NCI-H2171 treated with DMSO at 0.1 percent for 48 hours (cell line): ENCODE data around the gene NME2.
"Not testable (repeated sequence)": the region's sequence is repeated elsewhere in the genome, so short reads cannot be mapped to it uniquely, and the experiment has no call there.

Experiments
- DNase-seq: peaks from one replicate; lab custom pipeline; 2025; lab: John Stamatoyannopoulos, UW

Gene NME2

GRCh38 chr17:51153210-51154072 lies 12.8 kb upstream of the NME2 start, which contains the start of gene NME1:
Gene NME1 (plus strand): TSS chr17:51153559. CDS start chr17:51155655, 2,096 bp downstream.
- DNase-seq, result peak; percentile 100

DNA sequence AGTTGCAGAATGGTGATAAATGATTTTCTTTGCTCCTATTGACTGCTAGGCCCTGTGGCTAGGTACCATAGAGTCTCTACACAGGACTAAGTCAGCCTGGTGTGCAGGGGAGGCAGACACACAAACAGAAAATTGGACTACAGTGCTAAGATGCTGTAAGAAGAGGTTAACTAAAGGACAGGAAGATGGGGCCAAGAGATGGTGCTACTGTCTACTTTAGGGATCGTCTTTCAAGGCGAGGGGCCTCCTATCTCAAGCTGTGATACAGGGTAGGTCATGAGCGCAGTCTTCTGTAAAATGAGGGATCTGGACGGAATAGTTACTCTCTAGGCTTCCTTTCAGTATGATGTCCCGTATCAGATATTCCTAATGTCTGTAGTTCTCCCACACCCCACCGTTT lies 12.0 kb upstream of the NME2 start:
- peak; percentile 49 for DNase-seq

DNA sequence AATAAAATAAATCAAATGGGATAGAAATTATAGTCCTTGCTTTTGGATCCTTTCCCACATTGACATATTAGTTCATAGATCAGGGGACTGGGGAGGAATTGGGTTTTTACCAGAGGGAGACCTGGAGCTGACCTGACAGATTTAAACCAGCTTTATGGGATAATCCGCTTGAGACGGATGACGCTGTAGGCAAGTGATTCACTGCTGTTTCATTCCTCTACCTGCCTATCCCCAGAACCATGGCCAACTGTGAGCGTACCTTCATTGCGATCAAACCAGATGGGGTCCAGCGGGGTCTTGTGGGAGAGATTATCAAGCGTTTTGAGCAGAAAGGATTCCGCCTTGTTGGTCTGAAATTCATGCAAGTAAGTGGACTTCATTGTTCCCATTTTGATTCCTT lies 10.8 kb upstream of the NME2 start:
- DNase-seq, result no peak

DNA sequence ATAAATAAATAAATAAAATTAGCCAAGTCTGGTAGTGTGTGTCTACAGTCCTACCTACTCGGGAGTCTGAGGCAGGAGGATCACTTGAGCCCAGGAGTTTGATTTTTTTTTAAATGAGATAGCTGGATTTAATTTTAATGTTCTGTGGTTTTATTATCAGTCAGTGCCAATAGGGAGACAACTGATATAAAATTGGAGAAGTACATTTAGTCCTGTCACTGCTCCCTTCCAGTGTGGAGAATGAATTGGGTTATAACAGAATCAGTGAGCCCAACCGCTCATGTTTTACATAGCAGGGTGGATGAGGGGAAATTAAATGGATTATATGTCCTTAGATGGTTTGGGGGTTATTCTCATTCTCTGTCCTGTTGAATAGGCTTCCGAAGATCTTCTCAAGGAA lies 6.6 kb upstream of the NME2 start:
- no peak for DNase-seq

GRCh38 chr17:51161541-51161940 lies 4.7 kb upstream of the NME2 start:
- no peak for DNase-seq

DNA sequence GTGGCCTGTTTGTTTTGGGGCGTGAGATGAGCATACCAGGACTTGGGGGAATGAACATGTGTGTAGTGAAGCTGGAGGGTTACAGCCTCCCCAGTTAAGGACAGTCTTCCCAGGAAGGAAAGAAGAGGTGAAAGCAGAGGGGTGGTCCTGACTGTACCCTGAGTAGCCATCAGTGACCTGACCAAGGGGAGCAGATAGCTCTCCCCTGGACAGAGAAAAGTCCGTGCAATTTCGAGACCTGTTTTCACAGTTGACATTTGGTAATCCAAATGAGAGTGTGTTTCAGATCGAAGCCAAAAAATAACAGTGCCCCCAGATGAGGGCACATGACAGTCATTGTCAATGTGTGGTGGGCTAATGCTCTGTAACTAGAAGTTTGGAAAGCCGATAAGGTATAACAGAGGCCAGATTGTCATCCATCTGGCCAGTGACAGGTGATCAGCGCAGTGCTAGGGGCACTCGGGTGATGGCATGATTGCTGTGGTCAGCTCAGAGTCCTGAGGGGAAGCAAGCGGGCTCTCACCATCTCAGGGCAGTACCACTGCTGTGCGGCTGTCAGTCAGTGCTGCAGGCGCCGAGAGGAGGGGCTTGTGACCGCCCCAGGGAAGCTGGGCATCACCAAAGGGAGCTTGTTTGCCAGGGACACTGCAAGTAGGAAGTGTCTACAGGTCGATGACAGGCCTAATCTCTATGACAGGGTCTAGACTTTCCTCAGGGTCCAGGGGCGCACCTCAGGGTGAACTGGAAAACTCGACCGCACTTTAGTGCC lies 1.1 kb upstream of the NME2 start:
- DNase-seq, result peak; percentile 64

DNA sequence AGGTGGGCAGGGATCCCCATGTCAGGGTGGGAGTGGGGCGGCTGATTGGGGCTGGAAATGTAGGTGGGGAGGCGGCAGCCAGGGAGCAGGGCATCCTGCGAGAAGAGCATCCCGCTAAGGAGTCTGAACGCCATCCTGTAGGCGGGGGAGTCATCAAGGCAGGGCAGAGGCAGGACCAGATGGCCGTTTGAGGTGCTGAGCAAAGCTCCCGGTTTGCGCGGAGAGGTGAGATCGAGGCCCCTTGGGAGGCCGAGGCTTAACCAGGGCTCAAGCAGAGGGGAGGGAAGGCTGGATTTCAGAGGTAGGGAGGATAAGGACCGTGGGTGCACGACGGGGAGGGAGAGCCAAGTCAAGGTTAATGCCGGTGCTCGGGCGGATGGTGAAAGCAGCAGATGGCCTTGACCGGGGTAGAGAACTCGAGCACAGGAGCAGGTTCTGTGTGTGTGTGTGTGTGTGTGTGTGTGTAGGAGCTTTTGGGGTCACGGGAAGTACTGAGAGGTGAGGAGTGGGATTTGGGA lies 472 bp upstream of the NME2 start:
- DNase-seq, result peak; percentile 86

DNA sequence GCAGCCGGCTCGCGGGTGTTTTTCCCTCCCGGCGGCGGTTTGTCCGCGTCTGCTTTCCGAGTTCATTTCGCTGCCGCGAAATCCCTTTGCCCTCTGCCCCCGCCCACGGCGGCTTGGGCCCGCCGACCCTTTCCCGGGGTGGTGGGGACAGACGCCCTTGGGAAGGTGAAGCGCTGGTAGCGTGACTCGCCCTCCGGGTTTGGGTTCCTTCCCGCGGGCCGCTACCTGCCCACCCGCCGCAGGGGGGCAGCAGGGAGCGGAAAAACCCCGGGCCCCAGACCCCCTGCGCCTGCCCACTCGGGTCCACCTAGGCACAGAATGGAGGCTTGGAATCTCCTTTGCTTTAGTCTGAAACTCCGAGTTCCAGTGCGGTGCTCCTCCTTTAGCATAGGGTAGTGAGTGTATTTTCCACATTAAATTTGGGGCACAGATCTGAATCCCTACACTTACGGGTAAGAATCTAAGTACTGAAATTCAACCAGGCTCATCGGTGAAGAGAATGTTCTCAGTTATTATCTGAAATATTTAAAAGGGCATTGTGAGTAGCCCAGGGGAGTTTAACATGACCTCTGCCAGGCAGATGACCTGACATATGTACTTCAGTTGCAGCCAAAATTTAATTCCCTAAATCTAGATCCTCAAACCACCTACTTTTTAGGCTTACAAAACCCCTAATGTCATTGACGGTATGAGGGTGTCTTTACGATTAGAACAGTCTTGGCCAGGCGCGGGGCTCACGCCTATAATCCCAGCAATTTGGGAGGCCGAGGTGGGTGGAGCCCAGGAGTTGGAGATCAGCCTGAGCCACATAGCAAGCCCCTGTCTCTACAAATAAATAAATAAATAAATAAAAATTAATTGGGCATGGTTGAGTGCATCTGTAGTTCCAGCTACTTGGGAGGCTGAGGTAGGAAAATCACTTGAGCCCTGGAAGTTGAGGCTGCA lies 1.0 kb downstream of the NME2 start:
- DNase-seq, result peak; percentile 54

DNA sequence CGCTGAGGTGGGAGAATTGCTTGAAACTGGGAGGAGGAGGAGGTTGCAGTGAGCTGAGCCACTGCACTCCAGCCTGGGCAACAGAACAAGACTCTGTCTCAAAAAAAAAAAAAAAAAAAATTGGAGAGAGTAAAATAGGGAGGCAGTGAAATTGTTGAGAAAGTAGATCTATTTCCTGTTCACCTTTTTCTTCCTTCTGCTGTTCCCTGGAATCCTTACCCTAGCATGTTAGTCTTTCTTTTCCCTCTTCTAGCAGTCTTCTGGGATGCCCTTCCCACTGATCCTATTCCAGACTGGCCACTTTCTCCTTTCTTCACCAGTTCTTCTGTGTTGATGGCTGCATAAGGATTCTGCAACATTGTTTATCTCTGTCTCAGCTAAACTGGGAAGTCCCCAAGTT lies 3.1 kb downstream of the NME2 start:
- DNase-seq, result no peak

- no peak for DNase-seq
Measured at GRCh38 chr17:51170736-51171135, 4.5 kb downstream of the NME2 start.

DNA sequence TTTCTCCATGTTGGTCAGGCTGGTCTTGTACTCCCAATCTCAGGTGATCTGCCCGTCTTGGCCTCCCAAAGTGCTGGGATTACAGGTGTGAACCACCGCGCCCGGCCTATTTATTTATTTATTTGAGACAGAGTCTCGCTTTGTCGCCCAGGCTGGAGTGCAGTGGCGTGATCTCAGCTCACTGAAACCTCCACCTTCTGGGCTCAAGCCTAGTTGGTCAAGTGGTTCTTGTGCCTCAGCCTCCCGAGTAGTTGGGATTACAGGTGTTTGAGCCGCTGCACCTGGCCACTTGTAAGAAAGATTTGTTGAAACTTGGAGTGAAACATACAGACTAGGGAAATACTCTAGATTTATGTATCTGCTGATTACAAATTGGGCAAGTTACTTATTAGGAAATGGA lies 5.8 kb downstream of the NME2 start:
- DNase-seq, result not testable (repeated sequence)

DNA sequence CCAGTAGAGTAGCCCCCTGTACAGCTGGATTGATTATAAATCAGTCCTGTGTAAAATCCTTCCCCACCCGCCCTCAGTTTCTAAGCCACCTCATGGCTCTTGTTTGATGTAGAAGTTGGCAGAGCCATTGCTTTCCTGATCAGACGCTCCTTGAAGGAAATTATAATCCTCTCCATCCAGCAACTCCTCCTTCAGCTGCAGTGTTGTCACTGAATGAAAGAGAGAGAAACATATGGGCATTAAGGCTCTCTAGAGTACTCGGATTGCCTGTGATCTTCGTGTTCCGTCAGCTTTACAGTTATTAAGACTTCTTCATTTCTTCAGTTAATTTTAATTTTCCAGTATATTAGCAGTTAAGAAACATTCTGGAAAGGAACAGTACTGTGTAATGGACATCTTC lies 14.3 kb downstream of the NME2 start:
- no peak for DNase-seq

DNA sequence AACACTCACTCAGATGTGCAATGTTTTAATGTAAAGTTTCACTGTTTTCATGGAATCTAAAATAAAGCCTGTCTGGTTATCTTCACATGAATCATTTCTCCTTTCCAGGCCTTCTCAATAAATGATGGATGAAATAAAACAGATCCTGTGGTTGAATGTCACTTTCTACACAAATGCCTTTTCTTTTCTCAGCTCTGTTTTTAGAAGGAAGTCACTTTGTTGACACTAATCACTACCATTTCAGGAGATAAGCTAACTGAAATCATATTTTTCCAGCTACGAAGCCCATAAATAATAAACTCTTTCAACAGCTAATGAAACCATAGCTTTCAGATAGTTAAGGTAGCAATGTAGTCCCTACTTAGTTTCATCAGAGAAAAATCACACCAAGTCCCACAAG lies 17.9 kb downstream of the NME2 start:
- DNase-seq, result no peak

GRCh38 chr17:51185763-51186332 lies 19.6 kb downstream of the NME2 start:
- DNase-seq, result no peak

DNA sequence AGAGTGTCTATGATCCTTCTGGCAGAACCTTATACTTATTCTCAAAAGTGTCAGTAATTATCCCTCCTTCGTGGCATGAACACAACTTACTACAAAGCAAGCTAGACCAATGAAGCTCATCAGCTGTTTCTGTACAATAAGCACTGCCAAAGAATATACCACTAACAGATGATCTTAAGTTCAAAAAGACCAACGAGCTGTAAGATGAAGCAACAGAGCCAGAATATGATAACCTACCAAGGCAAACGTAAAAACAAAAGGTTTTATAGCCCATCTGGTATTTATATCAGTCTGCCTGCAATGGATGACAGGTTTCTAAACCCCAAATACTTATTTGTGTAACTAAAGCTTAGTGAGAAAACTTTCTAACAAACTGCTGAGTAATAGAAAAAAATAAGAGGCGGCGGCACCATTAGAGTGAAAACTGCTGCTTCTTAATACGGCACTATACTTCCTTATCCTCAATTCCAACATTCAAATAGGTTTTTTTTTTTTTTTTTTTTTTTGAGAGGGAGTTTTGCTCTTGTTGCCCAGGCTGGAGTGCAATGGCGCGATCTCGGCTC lies 22.1 kb downstream of the NME2 start:
- DNase-seq, result peak; percentile 23

DNA sequence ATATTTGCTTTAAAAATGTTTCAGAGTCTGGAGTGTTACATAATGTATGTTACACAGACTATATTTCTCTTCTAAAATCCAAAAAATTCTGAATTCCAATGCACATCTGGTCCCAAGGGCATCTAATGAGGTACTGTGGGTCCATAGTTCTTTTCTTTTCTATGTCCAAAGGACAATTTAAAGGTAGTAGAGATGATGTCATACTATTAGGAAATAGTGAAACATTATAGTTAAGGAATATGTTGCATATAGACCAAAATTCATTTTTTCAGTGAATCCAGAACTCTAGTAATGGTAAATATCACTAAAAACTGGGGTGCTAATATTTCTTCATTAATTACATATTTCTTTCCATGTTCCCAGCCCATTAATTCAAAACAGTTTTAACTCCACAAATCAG lies 23.0 kb downstream of the NME2 start:
- no peak for DNase-seq

- DNase-seq, result no peak
Measured at GRCh38 chr17:51189628-51190027, 23.4 kb downstream of the NME2 start.

GRCh38 chr17:51191895-51192294 lies 25.7 kb downstream of the NME2 start:
- no peak for DNase-seq

DNA sequence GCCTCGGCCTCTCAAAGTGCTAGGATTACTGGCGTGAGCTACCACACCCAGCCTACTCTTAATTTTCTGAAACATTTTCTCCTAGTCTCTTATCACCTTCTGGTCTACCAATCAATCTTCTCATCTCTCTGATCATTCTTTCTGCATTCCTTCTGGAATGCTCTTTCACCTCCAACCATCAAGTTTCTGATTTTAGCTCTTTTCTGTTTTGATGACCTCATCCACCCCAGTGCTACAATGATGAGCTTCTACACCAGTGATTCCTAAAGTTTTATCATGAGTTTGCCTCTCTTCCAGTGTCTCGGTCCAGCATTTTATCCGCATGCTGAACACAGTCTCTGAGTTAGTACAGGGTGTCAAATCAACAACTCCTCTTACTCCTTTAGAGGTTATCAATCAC lies 31.5 kb downstream of the NME2 start:
- DNase-seq, result no peak

GRCh38 chr17:51200295-51200694 lies 34.1 kb downstream of the NME2 start:
- no peak for DNase-seq

GRCh38 chr17:51200846-51201245 lies 34.6 kb downstream of the NME2 start:
- no peak for DNase-seq
